Loucy (cell line): ENCODE data around the gene DGCR2.
"Not testable (repeated sequence)": the region's sequence is repeated elsewhere in the genome, so short reads cannot be mapped to it uniquely, and the experiment has no call there.

Experiments
- H2AFZ ChIP-seq: fragments of 200-600 bp; sonication (generic); 2 replicates; pipeline ENCODE4 v1.6.0; 2016; ENCODE audit warnings: antibody characterized with exemption, mild to moderate bottlenecking, low read length, moderate library complexity
- H3F3A ChIP-seq: fragments of 200-600 bp; 2 replicates; pipeline ENCODE4 v1.6.0; 2016; ENCODE audit warnings: antibody characterized with exemption, low read depth, mild to moderate bottlenecking
- H3K27me3 ChIP-seq: fragments of 200-600 bp; sonication (generic); 2 replicates; pipeline ENCODE4 v1.6.1; 2014; ENCODE audit warnings: low read length, mild to moderate bottlenecking; ENCODE audit not compliant: insufficient read depth, poor library complexity, severe bottlenecking
- H3K36me3 ChIP-seq: fragments of 200-600 bp; sonication (generic); 2 replicates; pipeline ENCODE4 v1.6.1; 2016; ENCODE audit warnings: low read length; ENCODE audit not compliant: insufficient read depth
- H3K4me1 ChIP-seq: fragments of 200-600 bp; sonication (generic); 2 replicates; pipeline ENCODE4 v1.5.1; 2014; ENCODE audit warnings: low read length, mild to moderate bottlenecking; ENCODE audit not compliant: insufficient read depth, poor library complexity, severe bottlenecking
- H3K4me2 ChIP-seq: fragments of 200-600 bp; sonication (generic); 2 replicates; pipeline ENCODE4 v1.6.0; 2014; ENCODE audit warnings: antibody characterized with exemption, low read length, low read depth, mild to moderate bottlenecking; ENCODE audit not compliant: poor library complexity, severe bottlenecking
- H3K4me3 ChIP-seq: fragments of 200-600 bp; sonication (generic); 2 replicates; pipeline ENCODE4 v1.5.1; 2014; ENCODE audit warnings: low read length, mild to moderate bottlenecking, mixed read lengths; ENCODE audit not compliant: poor library complexity, severe bottlenecking
- H3K79me2 ChIP-seq: fragments of 200-600 bp; sonication (generic); 2 replicates; pipeline ENCODE4 v1.6.1; 2014; ENCODE audit warnings: low read length; ENCODE audit not compliant: insufficient read depth
- H3K9ac ChIP-seq: fragments of 200-600 bp; sonication (generic); 2 replicates; pipeline ENCODE4 v1.6.0; 2014; ENCODE audit warnings: mild to moderate bottlenecking, low read depth, low read length, moderate library complexity; ENCODE audit not compliant: poor library complexity, severe bottlenecking
- H3K9me2 ChIP-seq: fragments of 200-600 bp; sonication (generic); replicated peaks from 2 replicates; pipeline ENCODE4 v1.6.1; 2016; ENCODE audit warnings: low read depth, low read length, mixed read lengths
- H3K9me3 ChIP-seq: fragments of 200-600 bp; sonication (generic); 2 replicates; pipeline ENCODE4 v1.6.1; 2014; ENCODE audit warnings: mild to moderate bottlenecking, antibody characterized with exemption, low read length, low read depth; ENCODE audit not compliant: insufficient read depth
- H4K20me1 ChIP-seq: fragments of 200-600 bp; sonication (generic); 2 replicates; pipeline ENCODE4 v1.6.0; 2014; ENCODE audit warnings: antibody characterized with exemption, low read length, mild to moderate bottlenecking; ENCODE audit not compliant: insufficient read depth, poor library complexity, severe bottlenecking
- EZH2phosphoT487 ChIP-seq: fragments of 200-600 bp; IDR thresholded peaks from 2 replicates; pipeline ENCODE4 v1.6.1; 2018; ENCODE audit warnings: antibody characterized with exemption, mild to moderate bottlenecking, moderate library complexity, borderline replicate concordance
- TF ChIP-seq, protein P1 (sequence below): fragments of 200-600 bp; sonication (generic); conservative IDR thresholded peaks from 2 replicates; pipeline ENCODE4 v1.5.1; 2014; ENCODE audit warnings: mild to moderate bottlenecking, antibody characterized with exemption, low read length

Gene DGCR2

DNA sequence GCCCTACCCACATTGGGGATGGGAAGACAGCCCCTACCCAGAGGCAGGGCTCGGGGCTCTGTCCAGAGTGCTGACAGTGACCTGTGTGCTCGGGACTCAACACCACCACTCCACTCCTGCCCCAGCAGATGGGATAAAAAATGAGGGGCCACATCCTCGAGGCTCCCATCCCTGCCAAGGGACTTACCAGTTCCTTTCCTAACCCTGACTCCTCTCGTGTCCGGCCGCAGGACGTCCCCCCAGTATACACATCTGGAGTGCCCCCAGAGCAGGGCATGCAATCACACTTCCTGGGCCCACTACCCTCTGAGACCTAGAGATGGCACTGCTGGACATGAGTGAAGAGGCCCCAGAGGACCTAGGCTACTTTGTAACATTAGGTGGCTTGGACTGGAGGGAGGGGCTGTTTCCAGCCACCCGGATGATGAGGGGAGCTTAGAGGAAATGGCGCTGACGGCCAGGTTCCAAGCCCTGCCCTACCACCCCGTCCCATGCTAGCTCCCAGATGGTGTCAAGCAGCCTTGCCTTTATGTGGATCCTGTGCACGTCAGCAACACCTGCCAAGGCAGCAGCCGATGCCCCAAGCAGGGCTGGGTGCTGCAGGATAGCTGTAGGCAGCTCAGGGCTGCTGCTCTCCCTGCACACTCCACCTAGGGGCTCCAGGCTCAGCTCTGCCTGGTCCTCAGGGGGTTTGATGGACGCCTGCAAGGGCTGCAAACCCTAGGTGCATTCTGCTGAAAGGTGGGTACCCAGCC, 86.6 kb downstream of the DGCR2 start:
- Histone ChIP-seq H3K9me2 (no peaks in the 10 kb centered on the region), H3F3A (no peaks in the 10 kb centered on the region), H3K4me1 (no peaks in the 10 kb centered on the region), H2AFZ (no peak overlapping the region), H3K9me3 (no peaks in the 10 kb centered on the region), H3K36me3 (peaks cover 24% of the 10 kb centered on the region; the same call in 1 of the 2 replicates), H3K79me2 (no peaks in the 10 kb centered on the region), H4K20me1 (no peaks in the 10 kb centered on the region), H3K4me2 (no peak overlapping the region), H3K9ac (no peak overlapping the region), H3K27me3 (no peaks in the 10 kb centered on the region), H3K4me3 (no peak overlapping the region)
- TF ChIP-seq EZH2phosphoT487: no peak
- TF ChIP-seq, protein P1, sequence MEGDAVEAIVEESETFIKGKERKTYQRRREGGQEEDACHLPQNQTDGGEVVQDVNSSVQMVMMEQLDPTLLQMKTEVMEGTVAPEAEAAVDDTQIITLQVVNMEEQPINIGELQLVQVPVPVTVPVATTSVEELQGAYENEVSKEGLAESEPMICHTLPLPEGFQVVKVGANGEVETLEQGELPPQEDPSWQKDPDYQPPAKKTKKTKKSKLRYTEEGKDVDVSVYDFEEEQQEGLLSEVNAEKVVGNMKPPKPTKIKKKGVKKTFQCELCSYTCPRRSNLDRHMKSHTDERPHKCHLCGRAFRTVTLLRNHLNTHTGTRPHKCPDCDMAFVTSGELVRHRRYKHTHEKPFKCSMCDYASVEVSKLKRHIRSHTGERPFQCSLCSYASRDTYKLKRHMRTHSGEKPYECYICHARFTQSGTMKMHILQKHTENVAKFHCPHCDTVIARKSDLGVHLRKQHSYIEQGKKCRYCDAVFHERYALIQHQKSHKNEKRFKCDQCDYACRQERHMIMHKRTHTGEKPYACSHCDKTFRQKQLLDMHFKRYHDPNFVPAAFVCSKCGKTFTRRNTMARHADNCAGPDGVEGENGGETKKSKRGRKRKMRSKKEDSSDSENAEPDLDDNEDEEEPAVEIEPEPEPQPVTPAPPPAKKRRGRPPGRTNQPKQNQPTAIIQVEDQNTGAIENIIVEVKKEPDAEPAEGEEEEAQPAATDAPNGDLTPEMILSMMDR: peak; percentile 22; the same call in 1 of the 2 replicates

DNA sequence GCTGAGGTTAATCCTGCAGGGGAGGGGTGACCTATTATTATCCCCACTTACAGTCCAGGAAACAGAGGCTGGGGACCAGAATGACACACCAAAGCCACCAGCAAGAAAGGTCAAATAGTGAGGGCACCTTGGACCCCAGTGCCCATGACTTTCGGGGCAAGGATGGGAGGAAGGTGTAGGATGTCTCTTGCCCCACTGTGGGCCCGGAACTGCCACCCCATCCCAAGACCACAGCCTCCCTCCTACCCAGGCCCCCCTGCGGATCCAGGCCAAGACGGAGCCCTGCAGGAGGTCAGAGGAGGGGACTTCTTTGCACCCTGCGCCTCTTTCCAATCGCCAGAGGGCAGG, 87.1 kb downstream of the DGCR2 start:
- not testable (repeated sequence) for H4K20me1 ChIP-seq, H3K9ac ChIP-seq, H2AFZ ChIP-seq, H3K9me3 ChIP-seq, H3K4me3 ChIP-seq, H3K4me2 ChIP-seq, H3K9me2 ChIP-seq, H3F3A ChIP-seq, H3K4me1 ChIP-seq, H3K79me2 ChIP-seq, H3K27me3 ChIP-seq
- peaks cover 19% of the 10 kb centered on the region; the same call in 1 of the 2 replicates for H3K36me3 ChIP-seq

DNA sequence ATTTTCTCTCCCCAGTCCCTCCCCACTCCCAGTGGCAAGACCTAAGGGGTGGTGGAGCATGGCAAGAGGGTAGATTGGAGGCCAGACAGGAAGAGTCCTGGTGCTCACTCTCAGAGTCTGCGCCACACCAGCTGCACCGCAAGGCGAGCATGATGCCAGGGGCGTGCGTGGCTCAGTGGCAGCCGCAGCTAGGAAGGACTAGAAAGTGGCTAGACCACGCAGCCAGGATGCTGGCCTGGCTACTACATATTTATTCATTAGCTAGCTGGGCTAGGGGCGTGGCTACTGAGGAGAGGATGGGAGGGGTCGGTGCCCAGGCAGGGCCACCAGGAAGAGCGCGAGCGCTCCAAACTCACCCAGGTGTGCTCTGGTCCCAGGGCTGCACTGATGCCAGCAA, 87.5 kb downstream of the DGCR2 start:
- H3K4me1 ChIP-seq, H3K4me2 ChIP-seq, H4K20me1 ChIP-seq, H2AFZ ChIP-seq, H3K79me2 ChIP-seq, H3K4me3 ChIP-seq, H3F3A ChIP-seq, H3K9ac ChIP-seq, H3K9me3 ChIP-seq, H3K9me2 ChIP-seq, H3K27me3 ChIP-seq: not testable (repeated sequence)
- H3K36me3 ChIP-seq: peaks cover 15% of the 10 kb centered on the region; the same call in 1 of the 2 replicates

DNA sequence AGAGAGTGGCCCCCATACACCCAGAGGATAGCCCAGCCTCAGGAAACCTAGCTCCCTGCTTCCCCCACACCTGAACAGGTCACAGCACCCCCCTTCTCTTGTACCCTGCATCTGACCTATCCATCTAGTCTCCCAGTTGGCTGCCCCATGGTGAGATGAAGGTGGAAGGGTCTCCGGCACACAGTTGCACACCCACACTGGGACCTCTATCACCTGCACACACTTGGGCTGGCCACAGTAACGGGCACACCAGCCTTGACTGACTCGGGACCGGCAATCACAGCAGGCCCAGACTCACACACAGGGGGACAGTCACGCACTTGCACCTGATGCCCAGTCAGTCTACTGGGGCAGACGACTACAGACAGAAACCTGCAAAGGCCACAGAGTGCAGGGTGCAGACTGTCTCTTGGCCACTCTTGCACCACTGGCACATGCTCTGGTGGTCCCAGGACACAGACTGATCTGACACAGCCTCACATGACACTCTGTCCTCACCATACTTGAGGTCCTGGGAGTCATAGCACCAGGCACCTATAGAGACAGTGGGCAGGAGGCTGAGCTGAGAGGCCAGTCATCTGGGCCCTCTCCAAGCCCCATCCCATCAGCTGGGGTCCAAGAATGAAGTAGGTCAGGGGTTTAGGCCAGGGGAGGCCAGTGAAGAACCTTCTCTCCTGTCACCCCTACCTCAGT, 88.0 kb downstream of the DGCR2 start:
- not testable (repeated sequence) for H3F3A ChIP-seq, H3K4me1 ChIP-seq, H3K27me3 ChIP-seq, H3K9ac ChIP-seq, H3K9me2 ChIP-seq, H3K79me2 ChIP-seq, H3K4me3 ChIP-seq, H3K9me3 ChIP-seq, H3K36me3 ChIP-seq, H3K4me2 ChIP-seq, H2AFZ ChIP-seq, H4K20me1 ChIP-seq

DNA sequence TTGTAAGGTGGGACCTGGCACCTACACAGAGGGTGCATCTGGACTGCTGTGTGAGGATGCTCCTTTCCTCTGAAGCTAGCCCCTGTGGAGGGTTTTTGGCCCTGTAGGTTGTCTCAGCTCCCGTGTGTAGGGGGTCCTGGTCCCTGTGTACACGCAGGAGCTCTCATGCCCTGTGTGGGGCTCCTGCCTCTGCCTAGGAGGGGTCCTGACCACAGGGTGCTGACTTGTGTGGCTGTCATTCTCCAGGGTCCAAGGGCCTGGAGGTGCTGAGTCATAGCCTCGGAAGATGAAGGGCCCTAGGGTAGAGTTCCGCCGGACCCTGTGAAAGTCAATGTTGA, 88.7 kb downstream of the DGCR2 start:
- not testable (repeated sequence) for H3K79me2 ChIP-seq, H3K4me3 ChIP-seq, H3F3A ChIP-seq, H3K4me1 ChIP-seq, H3K36me3 ChIP-seq, H3K4me2 ChIP-seq, H2AFZ ChIP-seq, H3K9me2 ChIP-seq, H3K9me3 ChIP-seq, H4K20me1 ChIP-seq, H3K9ac ChIP-seq, H3K27me3 ChIP-seq

DNA sequence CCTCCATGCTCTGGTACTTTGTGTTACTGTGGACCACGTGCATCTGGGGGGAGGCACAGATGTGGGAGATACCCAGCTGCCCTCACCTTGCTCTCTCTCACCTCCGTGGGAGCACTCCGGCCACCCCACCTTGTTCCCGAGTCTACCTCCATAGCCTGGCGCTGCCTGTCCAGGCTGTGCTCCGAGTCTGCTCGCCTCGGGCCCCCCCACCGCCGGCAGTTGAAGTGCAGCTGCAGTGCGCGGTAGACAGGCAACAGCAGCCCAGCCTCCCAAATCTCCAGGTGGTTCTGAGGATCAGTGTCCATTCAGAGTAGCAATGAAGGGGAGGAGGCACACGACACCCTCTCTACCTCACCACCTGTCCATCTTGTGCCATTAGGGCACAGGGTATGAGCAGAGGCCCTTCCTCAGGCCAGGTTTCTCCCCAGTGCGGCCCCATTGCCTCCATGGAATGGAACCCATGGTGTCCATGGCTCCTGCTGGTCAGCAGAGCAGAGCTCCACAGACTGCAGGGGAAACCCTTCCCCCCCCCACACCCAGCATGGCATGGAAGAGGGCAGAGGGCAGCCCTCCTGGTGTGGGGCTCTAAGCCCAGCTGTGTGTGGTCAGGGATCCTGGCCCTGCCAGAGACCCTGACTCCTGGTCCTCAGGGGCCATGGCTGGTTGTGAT, 89.2 kb downstream of the DGCR2 start:
- not testable (repeated sequence) for H3F3A ChIP-seq, H3K4me3 ChIP-seq, H3K9me3 ChIP-seq, H3K4me2 ChIP-seq, H3K9me2 ChIP-seq, H3K4me1 ChIP-seq, H3K79me2 ChIP-seq, H2AFZ ChIP-seq, H3K9ac ChIP-seq, H3K36me3 ChIP-seq, H4K20me1 ChIP-seq, H3K27me3 ChIP-seq
